SK-N-SH (cell line): ENCODE measurements around the gene GPR39. TPM values are rescaled to one million over a fixed set of nuclear protein-coding genes. Genes with fewer than 3 reads are reported as not detected.
A peak's percentile ranks its signal among the peaks of the same experiment; 100 is the strongest.

Experiments
- CTCF ChIA-PET: fragments of 300-600, 350-600 bp; formaldehyde crosslinking; extraction: SDS; loops from one replicate; lab custom pipeline; 2021; lab: Yijun Ruan, JAX
- POLR2A ChIA-PET: fragments of 350-600 bp; sonication (Branson Sonifier 250); formaldehyde crosslinking; extraction: SDS; loops from one replicate; lab custom pipeline; 2020; ENCODE audit warnings: antibody characterized with exemption, inconsistent platforms; lab: Yijun Ruan, JAX
- DNase-seq: peaks from one replicate; pipeline ENCODE4 v3.0.0; 2012
- H2AFZ ChIP-seq: fragments of 200-600 bp; sonication (generic); 2 replicates; pipeline ENCODE4 v1.8.1; 2016; ENCODE audit warnings: antibody characterized with exemption, mild to moderate bottlenecking, low read depth
- H3F3A ChIP-seq: fragments of 200-600 bp; sonication (generic); replicated peaks from 2 replicates; pipeline ENCODE3; 2016; ENCODE audit warnings: antibody characterized with exemption, mild to moderate bottlenecking; ENCODE audit not compliant: insufficient read depth
- H3K27ac ChIP-seq, 2 experiments: fragments of 200-500 bp in 1 of 2; fragments of 200-600 bp in 1 of 2; sonication (Bioruptor generic) in 1 of 2; sonication (generic), shearing (Covaris generic) in 1 of 2; 2 replicates each; pipeline versions ENCODE4 v1.5.1 to v1.6.1; 2014 to 2016; ENCODE audit warnings: low read depth in 2 of 2, inconsistent platforms in 1 of 2, low read length in 1 of 2, mild to moderate bottlenecking in 1 of 2, mixed read lengths in 1 of 2
- H3K27me3 ChIP-seq: fragments of 200-600 bp; sonication (generic), shearing (Covaris generic); 2 replicates; pipeline ENCODE4 v1.6.1; 2016; ENCODE audit warnings: mixed run types; ENCODE audit not compliant: insufficient read depth
- H3K36me3 ChIP-seq, 2 experiments: fragments of 200-500 bp in 1 of 2; fragments of 200-600 bp in 1 of 2; sonication (Bioruptor generic) in 1 of 2; sonication (generic) in 1 of 2; replicated peaks in 1 of 2; 2 replicates each; pipeline versions ENCODE3 to v1.5.1; 2014 to 2016; ENCODE audit warnings: low read length in 1 of 2, mild to moderate bottlenecking in 1 of 2; ENCODE audit not compliant: insufficient read depth in 2 of 2, control insufficient read depth in 1 of 2
- H3K4me1 ChIP-seq, 2 experiments: fragments of 200-500 bp in 1 of 2; fragments of 200-600 bp in 1 of 2; sonication (Bioruptor generic) in 1 of 2; sonication (generic), shearing (Covaris generic) in 1 of 2; 2 replicates each; pipeline versions ENCODE4 v1.5.1 to v1.6.1; 2014 to 2016; ENCODE audit warnings: low read depth in 1 of 2, low read length in 1 of 2, mixed run types in 1 of 2; ENCODE audit not compliant: insufficient read depth in 2 of 2, control insufficient read depth in 1 of 2
- H3K4me2 ChIP-seq: fragments of 200-600 bp; sonication (generic), shearing (Covaris generic); 2 replicates; pipeline ENCODE4 v1.6.1; 2017; ENCODE audit warnings: mixed run types
- H3K4me3 ChIP-seq, 2 experiments: fragments of 200-500 bp in 1 of 2; fragments of 200-600 bp in 1 of 2; sonication (Bioruptor generic) in 1 of 2; sonication (generic), shearing (Covaris generic) in 1 of 2; 2 replicates each; pipeline versions ENCODE4 v1.5.1 to v1.8.1; 2014 to 2016; ENCODE audit warnings: low read depth in 2 of 2, inconsistent platforms in 1 of 2, low read length in 1 of 2, mild to moderate bottlenecking in 1 of 2, mixed read lengths in 1 of 2, moderate library complexity in 1 of 2
- H3K79me2 ChIP-seq: fragments of 200-600 bp; sonication (generic); 2 replicates; pipeline ENCODE4 v1.8.1; 2017; ENCODE audit warnings: mild to moderate bottlenecking; ENCODE audit not compliant: insufficient read depth
- H3K9ac ChIP-seq: fragments of 200-600 bp; sonication (generic); 2 replicates; pipeline ENCODE4 v1.6.1; 2017; ENCODE audit warnings: mixed run types
- H3K9me2 ChIP-seq: fragments of 200-600 bp; sonication (generic); 2 replicates; pipeline ENCODE4 v1.6.1; 2017; ENCODE audit warnings: mixed run types
- H3K9me3 ChIP-seq: fragments of 200-600 bp; sonication (generic); 2 replicates; pipeline ENCODE4 v1.6.1; 2017; ENCODE audit warnings: mixed run types, mild to moderate bottlenecking, moderate library complexity
- H4K20me1 ChIP-seq: fragments of 200-600 bp; sonication (generic); 2 replicates; pipeline ENCODE4 v1.6.1; 2017; ENCODE audit warnings: mild to moderate bottlenecking, mixed run types; ENCODE audit not compliant: insufficient read depth
- CHD2 ChIP-seq: fragments of 150-350 bp; IDR thresholded peaks from 2 replicates; pipeline ENCODE4 v1.6.1; 2018; ENCODE audit warnings: low read length; ENCODE audit not compliant: partially characterized antibody
- FOXJ3 ChIP-seq: sonication (generic); formaldehyde crosslinking; IDR thresholded peaks from 2 replicates; pipeline ENCODE4 v1.5.1; 2020; ENCODE audit warnings: mild to moderate bottlenecking, missing genetic modification reagents
- GABPA ChIP-seq: IDR thresholded peaks from 2 replicates; pipeline ENCODE4 v1.4.0; 2012; ENCODE audit warnings: low read depth, mild to moderate bottlenecking
- JUND ChIP-seq: IDR thresholded peaks from 2 replicates; pipeline ENCODE4 v1.4.0; 2012
- NRF1 ChIP-seq: IDR thresholded peaks from 2 replicates; pipeline ENCODE4 v1.6.1; 2012; ENCODE audit warnings: low read depth, mild to moderate bottlenecking, low read length
- RAD21 ChIP-seq: IDR thresholded peaks from 2 replicates; pipeline ENCODE4 v1.6.1; 2012; ENCODE audit warnings: mild to moderate bottlenecking, low read length
- RCOR1 ChIP-seq: fragments of 150-350 bp; IDR thresholded peaks from 2 replicates; pipeline ENCODE4 v1.6.1; 2017; ENCODE audit warnings: antibody characterized with exemption, low read length
- RFX5 ChIP-seq: IDR thresholded peaks from 2 replicates; pipeline ENCODE4 v1.6.1; 2012; ENCODE audit warnings: mild to moderate bottlenecking, improper control_type of control experiment, low read length
- SIN3A ChIP-seq: IDR thresholded peaks from 2 replicates; pipeline ENCODE4 v1.6.1; 2012; ENCODE audit warnings: low read depth, mild to moderate bottlenecking, low read length, moderate library complexity, borderline replicate concordance
- TCF12 ChIP-seq: IDR thresholded peaks from 2 replicates; pipeline ENCODE4 v1.4.0; 2012
- WGBS: methylation state at CpG from one replicate; pipeline ENCODE4 v1.1.6; 2017; ENCODE audit warnings: low lambda C conversion rate; 5-methylcytosine and 5-hydroxymethylcytosine counted together
- polyA plus RNA-seq, 3 experiments: library from polyadenylated mRNA; depleted of rRNA; stranded (reverse); fragments of >200 nt; gene quantifications; 2 replicates each; pipeline ENCODE4 v1.2.3, GENCODE V29; 2012
- TF ChIP-seq, protein P1 (sequence below): IDR thresholded peaks from 2 replicates; pipeline ENCODE4 v1.6.1; 2012; ENCODE audit warnings: mild to moderate bottlenecking, low read depth, low read length, moderate library complexity

GPR39 gene
- polyA plus RNA-seq, 1 of the 3 experiments (the other 2 are of a cell fraction), result 2.3 TPM

DNA sequence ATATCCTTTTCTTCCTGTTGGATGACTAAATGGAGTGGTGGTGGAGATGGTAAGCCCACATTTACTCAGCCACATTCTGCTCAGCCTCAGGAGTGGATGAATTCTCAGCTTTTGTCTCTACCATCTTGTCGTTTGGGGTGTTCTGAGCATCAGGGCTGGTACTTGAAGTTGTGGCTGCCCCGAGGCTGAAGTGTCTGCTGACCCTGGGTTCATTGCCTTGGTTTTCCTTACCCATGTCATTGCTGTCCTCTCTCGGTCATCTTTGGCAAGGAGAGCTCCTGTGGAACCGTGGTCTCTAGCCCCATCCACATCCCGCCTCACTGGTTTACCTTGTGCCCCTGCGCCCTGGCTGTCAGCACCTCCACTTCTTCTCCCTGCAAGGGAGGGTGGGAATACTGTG, 71.9 kb downstream of the GPR39 start:
- H4K20me1 ChIP-seq, result no peaks in the 10 kb centered on the region
- H3K4me2 ChIP-seq, result no peak overlapping the region
- no peaks in the 10 kb centered on the region for H3K4me1 ChIP-seq
- H3K9ac ChIP-seq, result no peak overlapping the region
- no peaks in the 10 kb centered on the region for H3K79me2 ChIP-seq
- H3K36me3 ChIP-seq, result no peaks in the 10 kb centered on the region
- DNase-seq, result no peak
- H3F3A ChIP-seq, result no peaks in the 10 kb centered on the region
- no peaks in the 10 kb centered on the region for H3K9me2 ChIP-seq
- H3K27ac ChIP-seq, result no peak overlapping the region
- no peak overlapping the region for H3K4me3 ChIP-seq
- no peak for TF ChIP-seq TCF12
- no peak for TF ChIP-seq SIN3A
- POLR2A ChIA-PET, result no interaction called here
- CTCF ChIA-PET, result no interaction called here
- WGBS, result 57% methylated on average over 5 of the region's 6 CpGs
- no peak overlapping the region for H2AFZ ChIP-seq
- H3K27me3 ChIP-seq, result no peaks in the 10 kb centered on the region
- H3K9me3 ChIP-seq, result no peaks in the 10 kb centered on the region

- no peak for DNase-seq
These were observed 72.5 kb downstream of the GPR39 start for GRCh38 chr2:132489150-132489549.

DNA sequence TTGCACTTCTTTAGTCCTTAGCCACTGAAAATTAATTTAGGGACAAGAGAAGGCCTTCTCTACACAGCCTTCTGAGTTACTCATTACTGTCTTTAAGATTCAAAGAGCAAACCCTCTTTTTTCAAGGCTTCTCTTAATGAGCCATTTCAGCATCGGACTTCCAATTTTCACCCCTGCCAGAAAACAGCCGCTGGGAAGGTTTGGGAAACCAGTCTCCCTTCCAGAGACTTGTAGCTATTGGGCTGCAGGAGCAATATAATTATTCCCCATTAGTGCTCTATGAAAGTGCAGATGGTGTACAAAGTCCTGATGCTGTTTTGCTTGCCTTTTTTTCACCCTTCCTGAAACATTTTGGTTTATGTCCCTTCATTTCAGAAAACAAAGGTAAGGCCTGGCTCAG, 79.3 kb downstream of the GPR39 start:
- H2AFZ ChIP-seq, result no peak overlapping the region
- no peak overlapping the region for H3K27ac ChIP-seq
- no peaks in the 10 kb centered on the region for H3K9me2 ChIP-seq
- no peak overlapping the region for H3K4me3 ChIP-seq
- H3K27me3 ChIP-seq, result no peaks in the 10 kb centered on the region
- ChIA-PET POLR2A (no interaction called here), CTCF (interaction anchor here (0.6 kb wide), 1 partner anchor 140 kb away, joined by 3 read pairs; no protein-coding TSS in a partner anchor)
- H3K4me1 ChIP-seq, result peaks cover 0 to 3% of the 10 kb centered on the region in 2 experiments; a peak in 1 of 4 replicates
- H4K20me1 ChIP-seq, result no peaks in the 10 kb centered on the region
- no peak overlapping the region for H3K4me2 ChIP-seq
- no peak overlapping the region for H3K9ac ChIP-seq
- no peaks in the 10 kb centered on the region for H3F3A ChIP-seq
- DNase-seq, result no peak
- H3K36me3 ChIP-seq, result no peaks in the 10 kb centered on the region
- H3K79me2 ChIP-seq, result no peaks in the 10 kb centered on the region
- TF ChIP-seq FOXJ3 (CRISPR knock-in tag) (no peak), SIN3A (no peak), GABPA (no peak), TCF12 (no peak), RFX5 (no peak), JUND (no peak), CHD2 (no peak), RAD21 (no peak), RCOR1 (no peak)
- no peaks in the 10 kb centered on the region for H3K9me3 ChIP-seq
- 81% methylated on average over 2 of the region's 2 CpGs for WGBS

More at GRCh38 chr2:132489150-132489549, 72.5 kb downstream of the GPR39 start:
- H3K4me3 ChIP-seq, result no peak overlapping the region
- no peak overlapping the region for H3K4me2 ChIP-seq
- H3K4me1 ChIP-seq, result no peaks in the 10 kb centered on the region
- H3K9ac ChIP-seq, result no peak overlapping the region
- no peaks in the 10 kb centered on the region for H3K27me3 ChIP-seq
- TF ChIP-seq, protein P1, sequence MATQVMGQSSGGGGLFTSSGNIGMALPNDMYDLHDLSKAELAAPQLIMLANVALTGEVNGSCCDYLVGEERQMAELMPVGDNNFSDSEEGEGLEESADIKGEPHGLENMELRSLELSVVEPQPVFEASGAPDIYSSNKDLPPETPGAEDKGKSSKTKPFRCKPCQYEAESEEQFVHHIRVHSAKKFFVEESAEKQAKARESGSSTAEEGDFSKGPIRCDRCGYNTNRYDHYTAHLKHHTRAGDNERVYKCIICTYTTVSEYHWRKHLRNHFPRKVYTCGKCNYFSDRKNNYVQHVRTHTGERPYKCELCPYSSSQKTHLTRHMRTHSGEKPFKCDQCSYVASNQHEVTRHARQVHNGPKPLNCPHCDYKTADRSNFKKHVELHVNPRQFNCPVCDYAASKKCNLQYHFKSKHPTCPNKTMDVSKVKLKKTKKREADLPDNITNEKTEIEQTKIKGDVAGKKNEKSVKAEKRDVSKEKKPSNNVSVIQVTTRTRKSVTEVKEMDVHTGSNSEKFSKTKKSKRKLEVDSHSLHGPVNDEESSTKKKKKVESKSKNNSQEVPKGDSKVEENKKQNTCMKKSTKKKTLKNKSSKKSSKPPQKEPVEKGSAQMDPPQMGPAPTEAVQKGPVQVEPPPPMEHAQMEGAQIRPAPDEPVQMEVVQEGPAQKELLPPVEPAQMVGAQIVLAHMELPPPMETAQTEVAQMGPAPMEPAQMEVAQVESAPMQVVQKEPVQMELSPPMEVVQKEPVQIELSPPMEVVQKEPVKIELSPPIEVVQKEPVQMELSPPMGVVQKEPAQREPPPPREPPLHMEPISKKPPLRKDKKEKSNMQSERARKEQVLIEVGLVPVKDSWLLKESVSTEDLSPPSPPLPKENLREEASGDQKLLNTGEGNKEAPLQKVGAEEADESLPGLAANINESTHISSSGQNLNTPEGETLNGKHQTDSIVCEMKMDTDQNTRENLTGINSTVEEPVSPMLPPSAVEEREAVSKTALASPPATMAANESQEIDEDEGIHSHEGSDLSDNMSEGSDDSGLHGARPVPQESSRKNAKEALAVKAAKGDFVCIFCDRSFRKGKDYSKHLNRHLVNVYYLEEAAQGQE, result peak; percentile 96
- no peak for TF ChIP-seq NRF1
- TF ChIP-seq, all 33 proteins: peak for 1
- no peaks in the 10 kb centered on the region for H3K9me3 ChIP-seq
- ChIA-PET CTCF (no interaction called here), POLR2A (no interaction called here)
- no peaks in the 10 kb centered on the region for H3K36me3 ChIP-seq
- WGBS, result 89% methylated on average over 13 of the region's 18 CpGs
- no peaks in the 10 kb centered on the region for H3K9me2 ChIP-seq
- H3F3A ChIP-seq, result no peaks in the 10 kb centered on the region
- no peak overlapping the region for H3K27ac ChIP-seq
- no peaks in the 10 kb centered on the region for H3K79me2 ChIP-seq
- no peak overlapping the region for H2AFZ ChIP-seq
- H4K20me1 ChIP-seq, result no peaks in the 10 kb centered on the region
